Small intestine (tissue), 7 donors: ENCODE measurements around the gene NTNG1. TPM values are rescaled to one million over a fixed set of nuclear protein-coding genes. Genes with fewer than 3 reads are reported as not detected.

ENCODE experiments used
- DNase-seq, 2 donors: peaks; one replicate each; pipeline versions ENCODE4 v3.0.0 to v3.0.0-alpha.2; 2013
- FAIRE-seq: peaks from 2 replicates; lab custom pipeline; 2012; peaks lifted over from hg19 to GRCh38; lab: Jason Lieb, UNC
- H3K27ac ChIP-seq, 3 donors: one replicate each; pipeline ENCODE4 v1.5.1; 2013; ENCODE audit warnings: low read length in 2 of 3, mild to moderate bottlenecking in 2 of 3, control low read depth in 1 of 3, inconsistent platforms in 1 of 3, low read depth in 1 of 3, moderate library complexity in 1 of 3
- H3K27me3 ChIP-seq, 3 donors: one replicate each; pipeline ENCODE4 v1.6.1; 2013; ENCODE audit warnings: low read length in 3 of 3, inconsistent platforms in 1 of 3; ENCODE audit not compliant: control insufficient read depth in 3 of 3, insufficient read depth in 3 of 3
- H3K36me3 ChIP-seq, 3 donors: one replicate each; pipeline ENCODE4 v1.6.1; 2013; ENCODE audit warnings: low read length in 3 of 3, inconsistent platforms in 1 of 3, low read depth in 1 of 3, mild to moderate bottlenecking in 1 of 3, moderate library complexity in 1 of 3; ENCODE audit not compliant: control insufficient read depth in 3 of 3, insufficient read depth in 2 of 3
- H3K4me1 ChIP-seq, 3 donors: one replicate each; pipeline ENCODE4 v1.6.1; 2013; ENCODE audit warnings: low read length in 2 of 3, inconsistent platforms in 1 of 3, low read depth in 1 of 3, mild to moderate bottlenecking in 1 of 3, moderate library complexity in 1 of 3; ENCODE audit not compliant: control insufficient read depth in 3 of 3, insufficient read depth in 2 of 3
- H3K4me3 ChIP-seq, 3 donors: one replicate each; pipeline ENCODE4 v1.5.1; 2013; ENCODE audit warnings: low read length in 3 of 3, control low read depth in 1 of 3, inconsistent platforms in 1 of 3, low read depth in 1 of 3, mild to moderate bottlenecking in 1 of 3, moderate library complexity in 1 of 3
- H3K9me3 ChIP-seq, 2 donors: one replicate each; pipeline ENCODE4 v1.6.1; 2013; ENCODE audit warnings: low read depth in 1 of 2, low read length in 1 of 2; ENCODE audit not compliant: control insufficient read depth in 2 of 2, insufficient read depth in 1 of 2
- WGBS, 3 donors: extraction: QIAGEN DNeasy Blood & Tissue Kit; methylation state at CpG; one replicate each; pipeline ENCODE4 v1.1.7; 2013; 5-methylcytosine and 5-hydroxymethylcytosine counted together
- polyA plus RNA-seq, 4 donors: library from polyadenylated mRNA; stranded (reverse) in 3 of 4; unstranded in 1 of 4; fragments of 200-250 nt in 3 of 4; fragments of 120-200 nt in 1 of 4; gene quantifications; one replicate each; pipeline versions ENCODE4 v1.2.1 to v1.2.3, GENCODE V29; 2013
- donor health status: healthy with polysubstance abuse.
- donor health status: control.
- donor health status: control.
- donor health status: Bipolar disorder and iron deficiency.
- donor health status: healthy.

NTNG1 gene
- polyA plus RNA-seq, 4 donors = 0.27 to 0.65 TPM; not detected in 2

- WGBS, 3 donors = 55 to 76% (median 64%) methylated on average over 8 of the region's 8 CpGs
- H3K27me3 ChIP-seq = no peaks in the 10 kb centered on the region
- no peak overlapping the region for H3K27ac ChIP-seq
- no peaks in the 10 kb centered on the region for H3K36me3 ChIP-seq
- no peak overlapping the region for H3K4me3 ChIP-seq
- DNase-seq (no peak), FAIRE-seq (no peak)
- H3K4me1 ChIP-seq = no peaks in the 10 kb centered on the region
- no peaks in the 10 kb centered on the region for H3K9me3 ChIP-seq
These were observed 106.0 kb downstream of the NTNG1 start for GRCh38 chr1:107246775-107247345.

- H3K27me3 ChIP-seq = no peaks in the 10 kb centered on the region
- H3K4me3 ChIP-seq = no peak overlapping the region
- H3K4me1 ChIP-seq = no peaks in the 10 kb centered on the region
- DNase-seq = no peak
- WGBS, 3 donors = 57 to 81% (median 61%) methylated on average over 1 of the region's 1 CpG
- no peaks in the 10 kb centered on the region for H3K36me3 ChIP-seq
- no peaks in the 10 kb centered on the region for H3K9me3 ChIP-seq
- H3K27ac ChIP-seq = no peak overlapping the region
- FAIRE-seq = no peak
These were observed 106.8 kb downstream of the NTNG1 start for GRCh38 chr1:107247679-107248078.

GRCh38 chr1:107250169-107250568, 109.3 kb downstream of the NTNG1 start:
- H3K36me3 ChIP-seq = no peaks in the 10 kb centered on the region
- H3K4me1 ChIP-seq = no peaks in the 10 kb centered on the region
- no peaks in the 10 kb centered on the region for H3K9me3 ChIP-seq
- no peak overlapping the region for H3K4me3 ChIP-seq
- WGBS, 3 donors = 38 to 54% (median 52%) methylated on average over 1 of the region's 1 CpG
- no peaks in the 10 kb centered on the region for H3K27me3 ChIP-seq
- FAIRE-seq (no peak), DNase-seq (no peak)
- H3K27ac ChIP-seq = no peak overlapping the region

GRCh38 chr1:107251083-107251482, 110.2 kb downstream of the NTNG1 start:
- DNase-seq (no peak), FAIRE-seq (no peak)
- WGBS, 3 donors = 47 to 68% (median 49%) methylated on average over 2 of the region's 2 CpGs
- H3K27ac ChIP-seq = no peak overlapping the region
- no peak overlapping the region for H3K4me3 ChIP-seq
- H3K9me3 ChIP-seq = no peaks in the 10 kb centered on the region
- H3K36me3 ChIP-seq = no peaks in the 10 kb centered on the region
- no peaks in the 10 kb centered on the region for H3K4me1 ChIP-seq
- no peaks in the 10 kb centered on the region for H3K27me3 ChIP-seq

GRCh38 chr1:107251839-107252238, 111.0 kb downstream of the NTNG1 start:
- WGBS, 3 donors = 76 to 80% (median 79%) methylated on average over 2 of the region's 2 CpGs
- no peak for FAIRE-seq
- H3K27ac ChIP-seq = no peak overlapping the region

GRCh38 chr1:107252271-107252670, 111.4 kb downstream of the NTNG1 start:
- Histone ChIP-seq H3K27me3 (no peaks in the 10 kb centered on the region), H3K4me3 (no peak overlapping the region), H3K4me1 (no peaks in the 10 kb centered on the region), H3K9me3 (no peaks in the 10 kb centered on the region), H3K36me3 (no peaks in the 10 kb centered on the region), H3K27ac (no peak overlapping the region)
- 80 to 90% (median 89%) methylated on average over 2 of the region's 2 CpGs for WGBS, 3 donors
- FAIRE-seq (no peak), DNase-seq (no peak)

More at GRCh38 chr1:107251839-107252238, 111.0 kb downstream of the NTNG1 start:
- Histone ChIP-seq H3K27me3 (no peaks in the 10 kb centered on the region), H3K4me1 (no peaks in the 10 kb centered on the region), H3K36me3 (no peaks in the 10 kb centered on the region), H3K9me3 (no peaks in the 10 kb centered on the region), H3K4me3 (no peak overlapping the region)
- DNase-seq = no peak

- no peaks in the 10 kb centered on the region for H3K4me1 ChIP-seq
- H3K36me3 ChIP-seq = no peaks in the 10 kb centered on the region
- no peak overlapping the region for H3K4me3 ChIP-seq
- H3K27me3 ChIP-seq = no peaks in the 10 kb centered on the region
- WGBS, 3 donors = 71 to 87% (median 77%) methylated on average over 5 of the region's 5 CpGs
- H3K9me3 ChIP-seq = no peaks in the 10 kb centered on the region
- no peak for FAIRE-seq
- no peak for DNase-seq
- no peak overlapping the region for H3K27ac ChIP-seq
These were observed 113.5 kb downstream of the NTNG1 start for GRCh38 chr1:107254306-107254705.

- WGBS, 3 donors = 42 to 69% (median 59%) methylated on average over 3 of the region's 3 CpGs
- Histone ChIP-seq H3K9me3 (no peaks in the 10 kb centered on the region), H3K27me3 (no peaks in the 10 kb centered on the region), H3K4me1 (no peaks in the 10 kb centered on the region), H3K36me3 (no peaks in the 10 kb centered on the region), H3K27ac (no peak overlapping the region), H3K4me3 (no peak overlapping the region)
- FAIRE-seq (no peak), DNase-seq (no peak)
These were observed 114.6 kb downstream of the NTNG1 start for GRCh38 chr1:107255469-107255868.
